Measurements from ENCODE around the gene BEND5.
A peak's percentile ranks its signal among the peaks of the same experiment; 100 is the strongest.

BEND5 gene, protein sequence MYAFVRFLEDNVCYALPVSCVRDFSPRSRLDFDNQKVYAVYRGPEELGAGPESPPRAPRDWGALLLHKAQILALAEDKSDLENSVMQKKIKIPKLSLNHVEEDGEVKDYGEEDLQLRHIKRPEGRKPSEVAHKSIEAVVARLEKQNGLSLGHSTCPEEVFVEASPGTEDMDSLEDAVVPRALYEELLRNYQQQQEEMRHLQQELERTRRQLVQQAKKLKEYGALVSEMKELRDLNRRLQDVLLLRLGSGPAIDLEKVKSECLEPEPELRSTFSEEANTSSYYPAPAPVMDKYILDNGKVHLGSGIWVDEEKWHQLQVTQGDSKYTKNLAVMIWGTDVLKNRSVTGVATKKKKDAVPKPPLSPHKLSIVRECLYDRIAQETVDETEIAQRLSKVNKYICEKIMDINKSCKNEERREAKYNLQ

DNA sequence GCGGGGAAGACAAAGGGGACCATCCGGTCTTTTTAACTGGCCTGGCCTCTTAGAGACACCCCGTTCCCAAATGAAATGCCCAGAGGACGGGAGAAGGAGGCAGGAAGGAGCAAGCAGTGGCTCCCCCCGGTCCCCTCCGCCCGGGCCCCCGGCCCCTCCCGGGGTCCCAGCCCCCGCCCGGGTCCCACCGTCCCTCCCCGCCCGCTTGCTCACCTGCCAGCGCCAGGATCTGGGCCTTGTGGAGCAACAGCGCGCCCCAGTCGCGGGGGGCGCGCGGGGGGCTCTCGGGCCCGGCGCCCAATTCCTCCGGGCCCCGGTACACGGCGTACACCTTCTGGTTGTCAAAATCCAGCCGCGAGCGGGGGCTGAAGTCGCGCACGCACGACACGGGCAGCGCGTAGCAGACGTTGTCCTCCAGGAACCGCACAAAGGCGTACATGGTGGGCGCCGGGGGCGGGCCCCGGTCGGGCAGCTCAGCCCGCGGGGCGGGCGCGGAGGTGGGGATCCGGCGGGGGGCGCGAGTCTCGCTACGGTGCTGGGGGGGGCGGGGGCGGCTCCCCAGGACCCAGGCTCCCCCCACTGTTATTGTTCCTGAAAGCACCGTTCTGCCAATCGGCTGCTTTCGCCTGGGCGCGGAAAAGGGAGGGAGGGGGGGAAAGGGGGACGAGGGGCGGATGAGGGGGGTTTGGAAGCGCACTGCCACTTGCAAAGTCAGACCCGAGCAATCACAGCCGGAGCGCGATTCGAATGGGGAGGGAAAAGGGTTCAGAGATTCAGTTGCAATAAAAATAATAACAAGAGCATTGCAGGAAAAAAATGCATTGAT lies at the start of gene BEND5:
BEND5 (minus strand) TSS at position 499 of the 826 bp plus-strand sequence; CDS start at position 439, 60 bp downstream.
- peaks cover 0 to 26% (median 22%) of the 10 kb centered on the region in 5 donors for H3K4me1 ChIP-seq (ENCODE audit: control insufficient read depth in 5 of 5, insufficient read depth in 5 of 5, low read length in 5 of 5)
- no peaks in the 10 kb centered on the region for H3K9me3 ChIP-seq (ENCODE audit: control insufficient read depth in 5 of 5, low read length in 5 of 5)
- peak within 1 kb of the TSS; percentile 12 to 76 (median 53) for H3K9ac ChIP-seq (ENCODE audit: low read length in 5 of 5)
- H3K36me3 ChIP-seq (ENCODE audit: control insufficient read depth in 5 of 5, insufficient read depth in 5 of 5, low read length in 5 of 5) = peaks cover 0 to 2% (median 0%) of the 10 kb centered on the region in 5 donors
- no peak within 1 kb of the TSS for H3K27ac ChIP-seq (ENCODE audit: low read depth, low read length)
- peak within 1 kb of the TSS; percentile 73 to 91 (median 82) for H3K4me3 ChIP-seq (ENCODE audit: low read depth in 1 of 5, low read length in 5 of 5)
- no peaks in the 10 kb centered on the region for H3K27me3 ChIP-seq (ENCODE audit: control insufficient read depth in 5 of 5, insufficient read depth in 4 of 5, low read length in 5 of 5)

DNA sequence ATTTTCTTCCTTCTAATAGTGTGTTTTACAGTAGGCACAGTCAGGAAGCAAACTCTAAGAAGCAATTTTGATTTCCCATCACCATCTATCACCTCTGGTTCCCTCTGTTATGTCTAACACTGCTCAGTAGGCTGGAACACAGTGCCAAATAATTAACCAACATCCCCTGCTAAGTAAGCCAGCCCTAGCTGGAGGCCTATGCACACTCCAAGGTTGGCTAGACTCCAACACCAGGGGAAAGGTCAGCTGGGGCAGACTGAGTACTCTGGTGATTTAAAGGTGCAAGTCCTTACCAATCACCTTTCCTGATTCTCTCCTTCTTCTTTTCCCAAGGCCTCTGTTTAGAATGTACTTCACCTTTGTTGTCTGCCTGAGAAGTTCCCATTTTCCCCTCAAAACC lies 46.5 kb upstream of the BEND5 start:
- Histone ChIP-seq H3K27ac (ENCODE audit: low read depth, low read length) (no peak overlapping the region), H3K4me3 (ENCODE audit: low read depth in 1 of 5, low read length in 5 of 5) (peak overlapping the region in 1 of 5 donors; percentile 20), H3K9ac (ENCODE audit: low read length in 5 of 5) (no peak overlapping the region), H3K36me3 (ENCODE audit: control insufficient read depth in 5 of 5, insufficient read depth in 5 of 5, low read length in 5 of 5) (no peaks in the 10 kb centered on the region), H3K4me1 (ENCODE audit: control insufficient read depth in 5 of 5, insufficient read depth in 5 of 5, low read length in 5 of 5) (peaks cover 0 to 19% (median 9%) of the 10 kb centered on the region in 5 donors), H3K9me3 (ENCODE audit: control insufficient read depth in 5 of 5, low read length in 5 of 5) (no peaks in the 10 kb centered on the region), H3K27me3 (ENCODE audit: control insufficient read depth in 5 of 5, insufficient read depth in 4 of 5, low read length in 5 of 5) (no peaks in the 10 kb centered on the region)

DNA sequence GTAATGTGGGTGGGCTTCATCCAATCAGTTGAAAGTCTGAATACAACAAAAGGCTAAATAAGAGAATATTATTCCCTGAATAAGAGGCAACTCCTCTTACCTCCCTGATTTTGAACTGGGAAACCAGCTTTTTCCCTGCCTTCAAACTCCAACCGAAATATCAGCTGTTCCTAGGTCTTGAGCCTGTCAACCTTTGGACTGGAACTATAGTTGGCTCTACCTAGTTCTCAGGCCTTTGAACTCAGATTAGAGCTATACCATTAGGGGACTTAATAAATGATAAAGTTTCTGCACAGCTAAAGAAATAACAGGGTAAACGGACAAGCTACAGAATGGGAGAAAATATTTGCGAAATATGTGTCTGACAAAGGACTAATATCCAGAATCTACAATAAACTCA lies 43.8 kb upstream of the BEND5 start:
- no peak overlapping the region for H3K9ac ChIP-seq (ENCODE audit: low read length in 5 of 5)
- H3K36me3 ChIP-seq (ENCODE audit: control insufficient read depth in 5 of 5, insufficient read depth in 5 of 5, low read length in 5 of 5) = no peaks in the 10 kb centered on the region
- peaks cover 0 to 15% (median 9%) of the 10 kb centered on the region in 5 donors for H3K4me1 ChIP-seq (ENCODE audit: control insufficient read depth in 5 of 5, insufficient read depth in 5 of 5, low read length in 5 of 5)
- no peaks in the 10 kb centered on the region for H3K27me3 ChIP-seq (ENCODE audit: control insufficient read depth in 5 of 5, insufficient read depth in 4 of 5, low read length in 5 of 5)
- no peaks in the 10 kb centered on the region for H3K9me3 ChIP-seq (ENCODE audit: control insufficient read depth in 5 of 5, low read length in 5 of 5)
- H3K27ac ChIP-seq (ENCODE audit: low read depth, low read length) = no peak overlapping the region
- no peak overlapping the region for H3K4me3 ChIP-seq (ENCODE audit: low read depth in 1 of 5, low read length in 5 of 5)

DNA sequence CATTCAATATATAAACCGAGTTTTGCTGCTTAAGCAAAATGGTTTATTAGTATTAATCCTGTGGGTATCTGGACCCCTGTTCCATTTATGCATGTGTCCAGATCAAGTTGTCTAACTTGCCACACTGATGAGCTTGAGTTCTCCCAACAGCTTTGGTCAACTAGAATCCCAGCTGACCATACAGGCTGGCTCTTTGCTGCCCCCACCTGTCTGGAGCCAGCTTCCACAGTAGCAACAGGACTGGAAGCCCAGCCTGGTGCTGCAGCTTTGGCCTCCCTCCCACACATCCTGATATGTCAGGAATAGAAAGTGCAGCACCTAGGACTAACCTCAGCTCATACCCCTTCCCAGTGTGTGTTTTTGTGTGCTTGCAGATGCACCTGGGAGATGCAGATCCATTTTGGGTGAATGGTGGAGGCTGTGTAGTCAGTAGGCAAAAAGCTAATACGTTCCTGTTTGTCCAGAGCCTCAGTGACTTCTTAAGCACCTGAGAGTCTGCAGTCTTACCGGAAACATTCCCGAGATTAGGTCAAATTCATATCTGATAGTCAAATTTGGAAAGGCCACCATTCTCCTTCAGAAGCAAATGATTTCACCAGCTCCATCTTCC lies 40.9 kb upstream of the BEND5 start:
- Histone ChIP-seq H3K27me3 (ENCODE audit: control insufficient read depth in 5 of 5, insufficient read depth in 4 of 5, low read length in 5 of 5) (peaks cover 0 to 2% (median 0%) of the 10 kb centered on the region in 5 donors), H3K36me3 (ENCODE audit: control insufficient read depth in 5 of 5, insufficient read depth in 5 of 5, low read length in 5 of 5) (no peaks in the 10 kb centered on the region), H3K9me3 (ENCODE audit: control insufficient read depth in 5 of 5, low read length in 5 of 5) (no peaks in the 10 kb centered on the region), H3K27ac (ENCODE audit: low read depth, low read length) (no peak overlapping the region), H3K4me3 (ENCODE audit: low read depth in 1 of 5, low read length in 5 of 5) (no peak overlapping the region), H3K4me1 (ENCODE audit: control insufficient read depth in 5 of 5, insufficient read depth in 5 of 5, low read length in 5 of 5) (peaks cover 0 to 2% (median 0%) of the 10 kb centered on the region in 5 donors), H3K9ac (ENCODE audit: low read length in 5 of 5) (no peak overlapping the region)

DNA sequence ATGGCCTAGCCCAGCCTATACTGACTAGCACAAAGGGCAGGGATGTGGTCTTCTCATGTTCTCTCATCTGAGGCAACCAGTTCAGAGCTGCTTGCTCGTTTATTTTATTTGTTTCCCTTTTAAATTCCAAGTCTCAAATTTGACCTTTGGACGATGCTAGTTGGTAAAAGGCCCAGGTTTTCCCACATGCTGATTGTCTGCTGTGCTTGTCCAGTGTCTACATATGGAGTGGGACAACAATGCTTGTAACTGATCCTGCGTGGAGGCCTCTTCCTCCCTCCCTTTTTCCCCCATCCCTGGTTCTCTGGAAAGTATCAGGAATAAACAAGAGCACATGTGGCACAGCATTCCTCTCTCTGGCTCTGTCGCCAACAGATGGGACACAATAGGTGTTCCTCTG lies 34.0 kb upstream of the BEND5 start:
- peaks cover 5 to 26% (median 21%) of the 10 kb centered on the region in 5 donors for H3K4me1 ChIP-seq (ENCODE audit: control insufficient read depth in 5 of 5, insufficient read depth in 5 of 5, low read length in 5 of 5)
- no peak overlapping the region for H3K4me3 ChIP-seq (ENCODE audit: low read depth in 1 of 5, low read length in 5 of 5)
- H3K9ac ChIP-seq (ENCODE audit: low read length in 5 of 5) = no peak overlapping the region
- no peaks in the 10 kb centered on the region for H3K9me3 ChIP-seq (ENCODE audit: control insufficient read depth in 5 of 5, low read length in 5 of 5)
- H3K36me3 ChIP-seq (ENCODE audit: control insufficient read depth in 5 of 5, insufficient read depth in 5 of 5, low read length in 5 of 5) = no peaks in the 10 kb centered on the region
- H3K27ac ChIP-seq (ENCODE audit: low read depth, low read length) = no peak overlapping the region
- H3K27me3 ChIP-seq (ENCODE audit: control insufficient read depth in 5 of 5, insufficient read depth in 4 of 5, low read length in 5 of 5) = peaks cover 0 to 2% (median 0%) of the 10 kb centered on the region in 5 donors

DNA sequence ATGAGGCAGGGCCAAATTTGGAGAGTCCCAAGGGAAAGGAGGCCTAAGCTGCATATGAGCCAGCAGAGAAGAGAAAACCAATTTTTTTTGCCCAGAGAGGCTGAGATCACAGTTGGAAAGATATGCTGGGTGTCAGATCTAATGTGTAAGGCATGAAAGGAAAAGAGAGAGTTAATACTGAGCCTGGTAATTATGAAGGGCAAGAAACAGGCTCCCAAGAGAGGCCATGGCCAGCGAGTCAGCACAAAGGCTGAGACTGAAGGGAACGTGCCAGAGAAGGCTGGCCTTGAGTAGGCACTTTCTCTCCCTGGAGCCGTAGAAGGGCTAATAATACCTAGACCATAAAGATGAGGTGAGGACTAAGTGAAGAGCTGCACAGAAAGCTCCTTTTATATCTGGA lies 31.8 kb upstream of the BEND5 start:
- Histone ChIP-seq H3K9ac (ENCODE audit: low read length in 5 of 5) (no peak overlapping the region), H3K4me3 (ENCODE audit: low read depth in 1 of 5, low read length in 5 of 5) (no peak overlapping the region), H3K27ac (ENCODE audit: low read depth, low read length) (no peak overlapping the region), H3K36me3 (ENCODE audit: control insufficient read depth in 5 of 5, insufficient read depth in 5 of 5, low read length in 5 of 5) (no peaks in the 10 kb centered on the region), H3K4me1 (ENCODE audit: control insufficient read depth in 5 of 5, insufficient read depth in 5 of 5, low read length in 5 of 5) (peaks cover 5 to 26% (median 21%) of the 10 kb centered on the region in 5 donors), H3K9me3 (ENCODE audit: control insufficient read depth in 5 of 5, low read length in 5 of 5) (no peaks in the 10 kb centered on the region), H3K27me3 (ENCODE audit: control insufficient read depth in 5 of 5, insufficient read depth in 4 of 5, low read length in 5 of 5) (no peaks in the 10 kb centered on the region)

DNA sequence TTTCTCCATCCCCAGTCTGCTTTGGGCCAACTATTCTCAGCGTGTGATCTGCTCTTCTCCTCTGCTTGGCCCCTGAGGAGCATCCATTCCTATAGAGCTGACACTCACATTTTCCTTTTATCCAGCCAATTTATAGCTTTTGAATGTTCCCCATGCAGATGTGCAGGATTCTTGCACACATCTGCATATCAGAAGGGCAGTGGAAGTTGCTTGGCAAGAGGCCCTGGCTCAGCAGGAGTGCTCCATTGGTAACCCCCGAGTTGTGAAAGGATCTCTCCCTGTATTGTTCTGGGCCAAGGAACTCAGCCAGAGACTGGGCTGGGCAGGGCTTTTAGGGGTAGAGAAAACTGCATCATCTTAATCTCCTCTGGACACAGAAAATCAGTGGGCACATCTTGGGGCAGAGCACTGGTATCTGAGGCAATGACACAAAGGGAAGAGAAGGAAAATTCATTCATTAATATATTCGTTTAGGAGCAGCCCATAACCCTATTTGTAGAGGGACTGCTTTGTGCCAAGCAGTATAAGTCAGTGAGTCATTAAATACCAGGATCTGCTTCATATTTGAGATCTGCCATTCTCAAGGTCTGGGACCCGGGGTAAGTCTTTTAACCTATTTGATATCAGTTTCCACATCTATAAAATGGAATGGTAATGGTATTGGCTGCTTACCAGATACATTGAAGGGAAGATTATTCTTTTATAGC lies 31.0 kb upstream of the BEND5 start:
- Histone ChIP-seq H3K4me3 (ENCODE audit: low read depth in 1 of 5, low read length in 5 of 5) (no peak overlapping the region), H3K27ac (ENCODE audit: low read depth, low read length) (no peak overlapping the region), H3K9ac (ENCODE audit: low read length in 5 of 5) (no peak overlapping the region), H3K36me3 (ENCODE audit: control insufficient read depth in 5 of 5, insufficient read depth in 5 of 5, low read length in 5 of 5) (no peaks in the 10 kb centered on the region), H3K4me1 (ENCODE audit: control insufficient read depth in 5 of 5, insufficient read depth in 5 of 5, low read length in 5 of 5) (peaks cover 5 to 26% (median 21%) of the 10 kb centered on the region in 5 donors), H3K9me3 (ENCODE audit: control insufficient read depth in 5 of 5, low read length in 5 of 5) (no peaks in the 10 kb centered on the region), H3K27me3 (ENCODE audit: control insufficient read depth in 5 of 5, insufficient read depth in 4 of 5, low read length in 5 of 5) (no peaks in the 10 kb centered on the region)

DNA sequence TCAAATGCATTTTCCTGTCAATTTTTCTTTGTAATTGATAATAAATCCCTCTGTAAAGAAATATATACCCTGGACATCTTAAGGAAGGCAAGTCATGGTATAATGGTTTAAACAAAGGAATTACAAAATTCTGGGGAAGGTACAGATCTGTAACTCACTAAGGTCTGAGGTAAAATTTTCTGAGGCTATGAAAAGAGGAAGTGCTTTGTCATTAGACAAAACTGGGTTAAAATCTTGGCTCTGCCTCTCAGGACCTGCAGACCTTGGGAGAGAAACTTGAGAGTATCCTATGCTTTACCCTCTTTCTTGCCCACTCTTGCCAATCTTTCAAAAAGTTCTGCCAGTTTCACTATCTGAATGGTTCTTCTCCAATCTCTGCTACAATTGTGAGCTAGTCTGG lies 26.8 kb upstream of the BEND5 start:
- H3K4me1 ChIP-seq (ENCODE audit: control insufficient read depth in 5 of 5, insufficient read depth in 5 of 5, low read length in 5 of 5) = peaks cover 3 to 13% (median 10%) of the 10 kb centered on the region in 5 donors
- H3K9me3 ChIP-seq (ENCODE audit: control insufficient read depth in 5 of 5, low read length in 5 of 5) = no peaks in the 10 kb centered on the region
- H3K9ac ChIP-seq (ENCODE audit: low read length in 5 of 5) = no peak overlapping the region
- no peaks in the 10 kb centered on the region for H3K36me3 ChIP-seq (ENCODE audit: control insufficient read depth in 5 of 5, insufficient read depth in 5 of 5, low read length in 5 of 5)
- no peak overlapping the region for H3K4me3 ChIP-seq (ENCODE audit: low read depth in 1 of 5, low read length in 5 of 5)
- no peaks in the 10 kb centered on the region for H3K27me3 ChIP-seq (ENCODE audit: control insufficient read depth in 5 of 5, insufficient read depth in 4 of 5, low read length in 5 of 5)
- H3K27ac ChIP-seq (ENCODE audit: low read depth, low read length) = no peak overlapping the region

DNA sequence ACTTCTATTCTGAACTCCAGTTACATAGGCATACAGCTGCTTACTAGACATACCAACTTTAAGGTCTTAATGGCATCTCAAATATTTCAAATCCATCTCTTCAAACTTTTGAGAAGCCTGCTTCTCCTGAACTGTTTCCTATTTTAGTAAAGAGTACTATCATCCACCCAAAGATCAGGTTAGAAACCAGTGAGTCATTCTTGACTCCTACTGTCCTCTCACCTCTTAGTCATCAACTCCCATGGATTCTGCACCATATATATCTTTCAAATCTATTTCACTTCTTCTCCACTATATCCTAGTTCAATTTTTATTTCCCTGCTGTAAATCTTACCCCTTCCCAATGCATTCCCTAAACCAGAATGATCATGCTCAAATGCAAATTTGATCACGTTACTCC lies 18.1 kb upstream of the BEND5 start:
- H3K4me3 ChIP-seq (ENCODE audit: low read depth in 1 of 5, low read length in 5 of 5) = no peak overlapping the region
- H3K27me3 ChIP-seq (ENCODE audit: control insufficient read depth in 5 of 5, insufficient read depth in 4 of 5, low read length in 5 of 5) = no peaks in the 10 kb centered on the region
- H3K9ac ChIP-seq (ENCODE audit: low read length in 5 of 5) = no peak overlapping the region
- no peaks in the 10 kb centered on the region for H3K4me1 ChIP-seq (ENCODE audit: control insufficient read depth in 5 of 5, insufficient read depth in 5 of 5, low read length in 5 of 5)
- H3K27ac ChIP-seq (ENCODE audit: low read depth, low read length) = no peak overlapping the region
- no peaks in the 10 kb centered on the region for H3K36me3 ChIP-seq (ENCODE audit: control insufficient read depth in 5 of 5, insufficient read depth in 5 of 5, low read length in 5 of 5)
- H3K9me3 ChIP-seq (ENCODE audit: control insufficient read depth in 5 of 5, low read length in 5 of 5) = no peaks in the 10 kb centered on the region
